PC-9 (cell line): ENCODE results near the gene UHRF2. TPM values are rescaled to one million over a fixed set of nuclear protein-coding genes. Genes with fewer than 3 reads are reported as not detected.

Experiments used
- BruUV-seq: library from RNA; stranded (reverse); fragments of 400-500 nt; replicated peaks from 2 replicates; lab custom pipeline; 2021; lab: Mats Ljungman, UMichigan
- CTCF ChIA-PET: fragments of 300-600 bp; sonication (Branson Sonifier 250); formaldehyde crosslinking; loops from one replicate; lab custom pipeline; 2022; ENCODE audit warnings: antibody characterized with exemption; lab: Charles Lee
- POLR2A ChIA-PET: fragments of 300-600 bp; sonication (Branson Sonifier 250); formaldehyde crosslinking; loops from one replicate; lab custom pipeline; 2022; ENCODE audit warnings: antibody characterized with exemption; ENCODE audit not compliant: unreplicated experiment; lab: Charles Lee
- DNase-seq, 2 experiments: peaks; one replicate each; pipeline versions ENCODE4 v3.0.0 to v3.0.0-alpha.2; 2015 to 2022; ENCODE audit warnings: mixed read lengths in 1 of 2
- H2AFZ ChIP-seq: fragments of 200-600 bp; sonication (generic); 2 replicates; pipeline ENCODE4 v1.8.1; 2017; ENCODE audit warnings: antibody characterized with exemption
- H3F3A ChIP-seq: fragments of 200-600 bp; sonication (generic); 2 replicates; pipeline ENCODE4 v1.8.1; 2017; ENCODE audit warnings: antibody characterized with exemption, mild to moderate bottlenecking, low read depth; ENCODE audit not compliant: insufficient read depth
- H3K27ac ChIP-seq: fragments of 200-600 bp; sonication (generic); 2 replicates; pipeline ENCODE4 v1.6.1; 2016; ENCODE audit warnings: mixed run types
- H3K27me3 ChIP-seq: fragments of 200-600 bp; sonication (generic); 2 replicates; pipeline ENCODE4 v1.6.1; 2016; ENCODE audit warnings: low read depth, mixed run types; ENCODE audit not compliant: insufficient read depth
- H3K36me3 ChIP-seq: fragments of 200-600 bp; sonication (generic); 2 replicates; pipeline ENCODE4 v1.6.1; 2016; ENCODE audit warnings: low read depth, mixed run types
- H3K4me1 ChIP-seq: fragments of 200-600 bp; sonication (generic); replicated peaks from 2 replicates; pipeline ENCODE4 v1.6.1; 2016; ENCODE audit warnings: mixed run types; ENCODE audit not compliant: insufficient read depth
- H3K4me2 ChIP-seq: fragments of 200-600 bp; sonication (generic); 2 replicates; pipeline ENCODE4 v1.6.1; 2017; ENCODE audit warnings: mixed run types
- H3K4me3 ChIP-seq: fragments of 200-600 bp; sonication (generic); 2 replicates; pipeline ENCODE4 v1.6.1; 2016; ENCODE audit warnings: mixed run types
- H3K79me2 ChIP-seq: fragments of 200-600 bp; sonication (generic); 2 replicates; pipeline ENCODE4 v1.6.1; 2017; ENCODE audit warnings: low read depth, mixed run types
- H3K9me2 ChIP-seq: fragments of 200-600 bp; sonication (generic); 2 replicates; pipeline ENCODE4 v1.8.1; 2017; ENCODE audit warnings: mild to moderate bottlenecking; ENCODE audit not compliant: insufficient read depth
- H3K9me3 ChIP-seq: fragments of 200-600 bp; sonication (generic); 2 replicates; pipeline ENCODE4 v1.8.1; 2016; ENCODE audit warnings: low read depth; ENCODE audit not compliant: insufficient read depth
- H4K20me1 ChIP-seq: fragments of 200-600 bp; sonication (generic); 2 replicates; pipeline ENCODE4 v1.8.1; 2017; ENCODE audit not compliant: insufficient read depth
- EZH2 ChIP-seq: fragments of 200-600 bp; sonication (generic); IDR thresholded peaks from 2 replicates; pipeline ENCODE4 v1.8.0; 2017; ENCODE audit warnings: antibody characterized with exemption, low read depth
- intact Hi-C: fragments of 100-400 bp; cut with micrococcal nuclease; formaldehyde crosslinking; loops from one replicate; pipeline ENCODE4 v1.10.0; 2022; ENCODE audit not compliant: unreplicated experiment
- total RNA-seq: library from RNA; stranded (reverse); gene quantifications from 2 replicates; pipeline ENCODE4 v1.2.3, GENCODE V29; 2021
- TF ChIP-seq, protein P1 (sequence below): fragments of 200-600 bp; sonication (generic); conservative IDR thresholded peaks from 2 replicates; pipeline ENCODE4 v1.6.1; 2017; ENCODE audit warnings: mixed run types, antibody characterized with exemption, mild to moderate bottlenecking, moderate library complexity

Gene UHRF2
- total RNA-seq, 1 experiment from 2014 or later, result 40.9 TPM

DNA sequence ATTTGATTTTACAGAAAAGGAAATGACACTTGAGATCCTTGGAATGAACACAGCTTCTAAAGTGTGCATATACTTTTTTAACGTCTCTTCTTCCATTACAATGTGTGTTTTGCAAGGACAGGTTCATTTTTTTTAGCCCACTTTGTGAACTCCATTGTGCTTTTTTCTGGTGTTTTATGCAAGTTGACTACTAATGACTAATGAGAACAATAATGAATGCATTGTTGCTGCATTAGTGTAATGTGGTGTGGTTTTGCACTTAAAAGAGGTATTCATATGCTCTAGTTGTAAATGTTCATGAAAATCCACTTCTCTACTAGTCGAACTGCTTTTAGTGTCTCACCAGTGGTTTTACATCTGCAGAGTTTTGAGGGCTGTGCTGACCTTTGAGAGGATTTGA, 93.6 kb downstream of the UHRF2 start:
- no peaks in the 10 kb centered on the region for H3K4me1 ChIP-seq
- DNase-seq, result no peak
- H2AFZ ChIP-seq, result no peak overlapping the region
- ChIA-PET POLR2A (no interaction called here), CTCF (no interaction called here)
- H3K9me2 ChIP-seq, result no peaks in the 10 kb centered on the region
- BruUV-seq, result no TSS peak
- intact Hi-C loops, result loop anchor here (10.0 kb wide), 1 partner anchor 58 kb away; no protein-coding TSS in a partner anchor
- H3F3A ChIP-seq, result no peaks in the 10 kb centered on the region
- no peak overlapping the region for H3K4me3 ChIP-seq
- H3K9me3 ChIP-seq, result no peaks in the 10 kb centered on the region
- H3K36me3 ChIP-seq, result no peaks in the 10 kb centered on the region
- TF ChIP-seq, protein P1, sequence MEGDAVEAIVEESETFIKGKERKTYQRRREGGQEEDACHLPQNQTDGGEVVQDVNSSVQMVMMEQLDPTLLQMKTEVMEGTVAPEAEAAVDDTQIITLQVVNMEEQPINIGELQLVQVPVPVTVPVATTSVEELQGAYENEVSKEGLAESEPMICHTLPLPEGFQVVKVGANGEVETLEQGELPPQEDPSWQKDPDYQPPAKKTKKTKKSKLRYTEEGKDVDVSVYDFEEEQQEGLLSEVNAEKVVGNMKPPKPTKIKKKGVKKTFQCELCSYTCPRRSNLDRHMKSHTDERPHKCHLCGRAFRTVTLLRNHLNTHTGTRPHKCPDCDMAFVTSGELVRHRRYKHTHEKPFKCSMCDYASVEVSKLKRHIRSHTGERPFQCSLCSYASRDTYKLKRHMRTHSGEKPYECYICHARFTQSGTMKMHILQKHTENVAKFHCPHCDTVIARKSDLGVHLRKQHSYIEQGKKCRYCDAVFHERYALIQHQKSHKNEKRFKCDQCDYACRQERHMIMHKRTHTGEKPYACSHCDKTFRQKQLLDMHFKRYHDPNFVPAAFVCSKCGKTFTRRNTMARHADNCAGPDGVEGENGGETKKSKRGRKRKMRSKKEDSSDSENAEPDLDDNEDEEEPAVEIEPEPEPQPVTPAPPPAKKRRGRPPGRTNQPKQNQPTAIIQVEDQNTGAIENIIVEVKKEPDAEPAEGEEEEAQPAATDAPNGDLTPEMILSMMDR, result no peak
- TF ChIP-seq EZH2, result no peak
- no peak overlapping the region for H3K27ac ChIP-seq
- no peaks in the 10 kb centered on the region for H3K27me3 ChIP-seq
- no peaks in the 10 kb centered on the region for H3K79me2 ChIP-seq
- H4K20me1 ChIP-seq, result no peaks in the 10 kb centered on the region
- H3K4me2 ChIP-seq, result no peak overlapping the region

DNA sequence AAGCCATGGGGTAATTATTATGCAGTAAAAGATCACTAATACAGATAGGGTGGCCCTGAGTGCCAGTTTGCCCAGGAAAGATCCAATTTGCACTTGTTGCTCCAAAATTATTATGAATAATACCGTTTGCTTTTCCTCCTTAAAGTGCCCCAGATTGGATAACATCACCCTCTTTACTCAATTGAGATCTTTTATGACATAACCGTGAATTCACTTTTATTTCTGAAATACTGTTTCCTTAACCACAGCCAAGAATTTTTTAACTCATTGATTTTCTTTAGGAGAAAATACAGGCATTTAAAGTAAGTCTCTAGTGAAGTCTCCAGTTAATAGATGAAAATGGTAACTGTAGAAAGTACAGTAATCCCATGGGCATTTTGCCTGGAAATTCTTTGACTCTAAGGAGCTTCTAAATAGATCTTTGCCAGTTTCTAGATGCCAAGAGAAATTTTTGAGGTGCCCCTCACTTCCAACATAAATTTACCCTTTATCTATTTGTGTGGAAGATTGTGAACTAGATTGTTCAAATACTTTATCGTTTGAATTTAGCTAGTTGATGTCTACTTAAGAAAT, 99.2 kb downstream of the UHRF2 start:
- no peaks in the 10 kb centered on the region for H3K9me2 ChIP-seq
- H3K4me2 ChIP-seq, result no peak overlapping the region
- H3K4me3 ChIP-seq, result no peak overlapping the region
- no peaks in the 10 kb centered on the region for H3K9me3 ChIP-seq
- no peaks in the 10 kb centered on the region for H3F3A ChIP-seq
- BruUV-seq, result no TSS peak
- ChIA-PET CTCF (no interaction called here), POLR2A (no interaction called here)
- H3K4me1 ChIP-seq, result no peaks in the 10 kb centered on the region
- H3K79me2 ChIP-seq, result no peaks in the 10 kb centered on the region
- H3K36me3 ChIP-seq, result no peaks in the 10 kb centered on the region
- TF ChIP-seq, protein P1, result no peak
- TF ChIP-seq EZH2, result no peak
- no peak overlapping the region for H3K27ac ChIP-seq
- H4K20me1 ChIP-seq, result no peaks in the 10 kb centered on the region
- no peak overlapping the region for H2AFZ ChIP-seq
- intact Hi-C loops, result no loop called here
- H3K27me3 ChIP-seq, result no peaks in the 10 kb centered on the region
- DNase-seq, result no peak

DNA sequence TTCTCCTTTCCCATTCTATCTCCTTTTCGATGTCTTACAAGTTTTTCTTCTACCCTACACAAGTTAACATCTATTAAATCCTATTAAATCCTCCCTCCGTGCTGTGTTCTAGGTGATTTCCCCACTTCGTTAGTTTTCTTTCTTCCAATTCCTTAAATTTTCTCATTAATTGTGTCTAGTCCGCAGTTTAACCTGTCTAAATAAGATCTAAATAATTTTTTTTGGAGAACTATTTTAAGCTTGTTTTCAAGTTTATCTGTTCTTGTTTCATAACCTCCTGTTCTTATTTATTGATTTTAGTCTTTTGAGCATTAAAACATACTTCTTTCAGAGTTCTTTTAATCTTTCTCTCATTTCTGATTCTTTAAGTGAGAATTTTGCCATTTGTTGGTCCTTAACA, 109.3 kb downstream of the UHRF2 start:
- no peak overlapping the region for H3K27ac ChIP-seq
- H3K9me3 ChIP-seq, result no peaks in the 10 kb centered on the region
- no peaks in the 10 kb centered on the region for H4K20me1 ChIP-seq
- DNase-seq, result no peak
- no peaks in the 10 kb centered on the region for H3K36me3 ChIP-seq
- H3K4me3 ChIP-seq, result no peak overlapping the region
- no peaks in the 10 kb centered on the region for H3K79me2 ChIP-seq
- TF ChIP-seq, protein P1, result no peak
- TF ChIP-seq EZH2, result no peak
- no peaks in the 10 kb centered on the region for H3K4me1 ChIP-seq
- no TSS peak for BruUV-seq
- H3K27me3 ChIP-seq, result no peaks in the 10 kb centered on the region
- ChIA-PET POLR2A (no interaction called here), CTCF (no interaction called here)
- intact Hi-C loops, result no loop called here
- no peaks in the 10 kb centered on the region for H3K9me2 ChIP-seq
- no peaks in the 10 kb centered on the region for H3F3A ChIP-seq
- H2AFZ ChIP-seq, result no peak overlapping the region
- no peak overlapping the region for H3K4me2 ChIP-seq
